Mesendoderm (in vitro differentiated cells): Measurements from ENCODE around the gene DCAF5.
A peak's percentile ranks its signal among the peaks of the same experiment; 100 is the strongest.

Experiments used
- DNase-seq: peaks from one replicate; pipeline ENCODE4 v3.0.0; 2013
- H2AK5ac ChIP-seq: 2 replicates; pipeline ENCODE4 v1.6.1; 2013; ENCODE audit warnings: low read length, inconsistent platforms
- H2BK120ac ChIP-seq: 2 replicates; pipeline ENCODE4 v1.6.1; 2013; ENCODE audit warnings: low read depth, mild to moderate bottlenecking, low read length, moderate library complexity, mixed read lengths
- H2BK15ac ChIP-seq: replicated peaks from 2 replicates; pipeline ENCODE4 v1.6.1; 2013; ENCODE audit warnings: low read depth, mild to moderate bottlenecking, moderate library complexity
- H2BK5ac ChIP-seq: 2 replicates; pipeline ENCODE4 v1.6.1; 2013; ENCODE audit warnings: low read length, inconsistent platforms
- H3K18ac ChIP-seq: 2 replicates; pipeline ENCODE4 v1.6.1; 2013; ENCODE audit warnings: mild to moderate bottlenecking, low read length, mixed read lengths
- H3K23ac ChIP-seq: one replicate; pipeline ENCODE4 v1.6.1; 2013; ENCODE audit warnings: low read length
- H3K27ac ChIP-seq: 2 replicates; pipeline ENCODE4 v1.5.1; 2013; ENCODE audit warnings: low read depth, mild to moderate bottlenecking, inconsistent platforms, low read length, moderate library complexity
- H3K27me3 ChIP-seq: 2 replicates; pipeline ENCODE4 v1.6.1; 2013; ENCODE audit warnings: low read length, control low read depth, mild to moderate bottlenecking, inconsistent platforms; ENCODE audit not compliant: insufficient read depth, poor library complexity
- H3K36me3 ChIP-seq: 2 replicates; pipeline ENCODE4 v1.6.1; 2013; ENCODE audit warnings: low read length, inconsistent platforms; ENCODE audit not compliant: control insufficient read depth, insufficient read depth
- H3K4ac ChIP-seq: one replicate; pipeline ENCODE4 v1.6.1; 2013; ENCODE audit warnings: low read depth, mild to moderate bottlenecking, low read length, moderate library complexity
- H3K4me1 ChIP-seq: 2 replicates; pipeline ENCODE4 v1.6.1; 2013; ENCODE audit warnings: low read depth, low read length, inconsistent platforms; ENCODE audit not compliant: control insufficient read depth
- H3K4me2 ChIP-seq: 2 replicates; pipeline ENCODE4 v1.6.1; 2013; ENCODE audit warnings: low read length
- H3K4me3 ChIP-seq: 2 replicates; pipeline ENCODE4 v1.5.1; 2013; ENCODE audit warnings: mild to moderate bottlenecking, low read length
- H3K56ac ChIP-seq: one replicate; pipeline ENCODE4 v1.6.1; 2013; ENCODE audit warnings: low read length
- H3K79me1 ChIP-seq: 2 replicates; pipeline ENCODE4 v1.6.1; 2013; ENCODE audit warnings: low read length, inconsistent platforms
- H3K79me2 ChIP-seq: 2 replicates; pipeline ENCODE4 v1.6.1; 2013; ENCODE audit warnings: mild to moderate bottlenecking, low read length; ENCODE audit not compliant: control insufficient read depth, insufficient read depth
- H3K9ac ChIP-seq: 2 replicates; pipeline ENCODE4 v1.6.1; 2013; ENCODE audit warnings: low read length, inconsistent platforms
- H4K5ac ChIP-seq: one replicate; pipeline ENCODE4 v1.6.1; 2013; ENCODE audit warnings: low read length
- H4K8ac ChIP-seq: one replicate; pipeline ENCODE4 v1.6.1; 2013; ENCODE audit warnings: low read depth, mild to moderate bottlenecking, control low read depth, low read length, moderate library complexity
- WGBS: extraction: QIAGEN DNeasy Blood & Tissue Kit; methylation state at CpG from one replicate; pipeline ENCODE4 v1.1.7; 2013; ENCODE audit warnings: low lambda C conversion rate, missing lambda C conversion rate; ENCODE audit not compliant: insufficient coverage; ENCODE audit errors: extremely low coverage; 5-methylcytosine and 5-hydroxymethylcytosine counted together

DCAF5 gene

DNA sequence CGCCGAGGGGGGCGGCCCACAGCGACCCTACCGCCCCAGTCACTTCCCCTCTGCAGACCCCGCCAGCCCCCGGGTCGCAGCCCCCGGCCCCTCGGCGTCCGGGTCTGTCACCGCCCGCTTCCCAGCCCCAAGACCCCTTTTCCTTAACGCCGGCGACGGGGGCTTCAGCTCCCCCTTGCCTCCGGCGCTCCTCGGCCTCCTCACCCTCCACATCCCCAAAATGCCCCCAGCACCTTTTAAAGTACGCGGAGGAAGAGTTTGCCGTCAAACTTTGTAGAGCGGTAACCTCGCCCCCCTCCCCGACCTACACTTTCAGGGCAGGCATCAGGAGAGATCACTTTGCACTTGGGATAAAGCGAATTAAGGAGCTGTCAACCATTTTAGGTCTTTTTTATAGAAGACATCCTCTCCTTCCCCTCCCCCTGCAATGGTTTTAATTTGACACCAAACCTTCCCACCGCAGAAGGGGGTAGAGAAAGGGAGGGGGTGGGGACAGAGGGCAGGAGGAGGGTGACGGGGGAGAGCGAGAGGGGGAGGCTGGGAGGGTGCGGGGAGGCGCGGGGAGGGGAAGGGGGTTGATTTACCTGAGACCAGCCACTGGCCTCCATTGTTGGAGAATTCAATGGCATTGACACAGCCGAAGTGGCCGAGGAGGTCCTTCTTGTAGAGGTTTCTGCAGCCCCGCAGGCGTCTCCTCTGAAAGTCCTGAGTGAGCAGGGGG is 578 bp downstream of the DCAF5 start:
- H3K27ac ChIP-seq, result peak overlapping the region; percentile 99
- peak overlapping the region; percentile 76 for H3K23ac ChIP-seq
- H3K79me2 ChIP-seq, result peaks cover 18% of the 10 kb centered on the region
- H3K27me3 ChIP-seq, result no peaks in the 10 kb centered on the region
- no peak overlapping the region for H4K5ac ChIP-seq
- peak overlapping the region; percentile 75 for H3K18ac ChIP-seq
- peak overlapping the region; percentile 89 for H3K4me3 ChIP-seq
- H3K9ac ChIP-seq, result peak overlapping the region; percentile 94
- peak overlapping the region; percentile 95 for H3K4ac ChIP-seq
- H3K79me1 ChIP-seq, result peaks cover 12% of the 10 kb centered on the region
- no peak overlapping the region for H2BK120ac ChIP-seq
- no CpG with 5 or more reads among the region's 38 CpGs for WGBS
- peak overlapping the region; percentile 95 for H3K56ac ChIP-seq
- peak overlapping the region; percentile 78 for H4K8ac ChIP-seq
- H3K4me2 ChIP-seq, result peak overlapping the region; percentile 69
- DNase-seq, result peak; percentile 85
- no peaks in the 10 kb centered on the region for H3K36me3 ChIP-seq
- peaks cover 2% of the 10 kb centered on the region for H3K4me1 ChIP-seq
- peak overlapping the region; percentile 72 for H2BK5ac ChIP-seq
- H2BK15ac ChIP-seq, result no peak overlapping the region
- H2AK5ac ChIP-seq, result no peak overlapping the region

- peak overlapping the region; percentile 64 for H3K4ac ChIP-seq
- no peaks in the 10 kb centered on the region for H3K27me3 ChIP-seq
- peak overlapping the region; percentile 89 for H3K4me3 ChIP-seq
- H4K5ac ChIP-seq, result no peak overlapping the region
- no peak overlapping the region for H2BK15ac ChIP-seq
- peak overlapping the region; percentile 42 for H2BK5ac ChIP-seq
- H3K9ac ChIP-seq, result peak overlapping the region; percentile 94
- peaks cover 12% of the 10 kb centered on the region for H3K79me1 ChIP-seq
- no peaks in the 10 kb centered on the region for H3K36me3 ChIP-seq
- peak; percentile 88 for DNase-seq
- H3K56ac ChIP-seq, result peak overlapping the region; percentile 95
- peak overlapping the region; percentile 78 for H4K8ac ChIP-seq
- H2BK120ac ChIP-seq, result peak overlapping the region; percentile 17
- peaks cover 2% of the 10 kb centered on the region for H3K4me1 ChIP-seq
- no peak overlapping the region for H2AK5ac ChIP-seq
- no peak overlapping the region for H3K23ac ChIP-seq
- peak overlapping the region; percentile 99 for H3K27ac ChIP-seq
- peak overlapping the region; percentile 86 for H3K4me2 ChIP-seq
- WGBS, result no CpG with 5 or more reads among the region's 57 CpGs
- H3K79me2 ChIP-seq, result peaks cover 18% of the 10 kb centered on the region
- H3K18ac ChIP-seq, result peak overlapping the region; percentile 75
Measured at GRCh38 chr14:69151458-69152180, 1.3 kb downstream of the DCAF5 start.

DNA sequence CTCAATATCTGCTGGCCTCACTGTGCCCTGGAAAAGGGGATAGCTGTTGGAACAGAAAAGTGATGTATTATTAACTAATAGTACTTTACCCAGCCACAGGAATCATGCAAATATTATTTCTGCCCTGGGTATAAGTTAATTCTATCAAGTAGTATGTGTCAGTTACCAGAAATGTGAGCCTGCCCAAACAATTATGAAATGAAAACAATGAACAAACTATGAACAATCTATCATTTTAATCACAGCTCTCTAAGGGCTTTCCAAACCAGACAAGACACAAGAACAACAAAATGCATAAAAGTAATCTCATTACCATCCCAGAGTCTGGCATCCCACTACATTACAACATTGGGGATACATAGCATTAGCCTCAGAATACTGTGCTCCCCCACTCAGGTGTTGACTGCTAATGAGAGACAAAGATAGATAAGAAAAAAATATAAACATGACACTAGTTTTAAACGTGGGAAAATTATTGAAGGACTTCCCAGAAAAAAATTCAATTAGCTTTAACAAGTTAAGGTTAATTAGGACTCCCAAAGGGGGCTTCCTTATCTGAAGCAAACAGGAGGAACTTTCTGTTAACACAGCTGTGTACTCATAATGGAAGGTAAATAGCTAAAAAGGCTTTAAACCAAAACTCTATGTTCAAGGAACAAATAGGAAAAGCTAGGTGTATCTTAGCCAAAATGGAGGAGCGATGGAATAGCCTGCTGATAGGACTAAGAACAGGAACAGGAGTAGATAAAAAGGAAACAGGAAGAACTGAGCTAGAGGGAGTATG is 3.3 kb downstream of the DCAF5 start:
- Histone ChIP-seq H3K23ac (no peak overlapping the region), H3K4me2 (no peak overlapping the region), H2BK15ac (no peak overlapping the region), H3K27ac (no peak overlapping the region), H3K56ac (no peak overlapping the region), H4K5ac (no peak overlapping the region), H3K4me3 (no peak overlapping the region), H3K79me1 (peaks cover 13% of the 10 kb centered on the region), H3K27me3 (no peaks in the 10 kb centered on the region), H2BK120ac (no peak overlapping the region), H3K36me3 (no peaks in the 10 kb centered on the region), H3K18ac (no peak overlapping the region), H2AK5ac (no peak overlapping the region), H3K79me2 (peaks cover 21% of the 10 kb centered on the region), H3K9ac (no peak overlapping the region), H3K4me1 (peaks cover 2% of the 10 kb centered on the region), H4K8ac (no peak overlapping the region), H2BK5ac (no peak overlapping the region), H3K4ac (no peak overlapping the region)
- DNase-seq, result no peak
- no CpG with 5 or more reads among the region's 2 CpGs for WGBS

DNA sequence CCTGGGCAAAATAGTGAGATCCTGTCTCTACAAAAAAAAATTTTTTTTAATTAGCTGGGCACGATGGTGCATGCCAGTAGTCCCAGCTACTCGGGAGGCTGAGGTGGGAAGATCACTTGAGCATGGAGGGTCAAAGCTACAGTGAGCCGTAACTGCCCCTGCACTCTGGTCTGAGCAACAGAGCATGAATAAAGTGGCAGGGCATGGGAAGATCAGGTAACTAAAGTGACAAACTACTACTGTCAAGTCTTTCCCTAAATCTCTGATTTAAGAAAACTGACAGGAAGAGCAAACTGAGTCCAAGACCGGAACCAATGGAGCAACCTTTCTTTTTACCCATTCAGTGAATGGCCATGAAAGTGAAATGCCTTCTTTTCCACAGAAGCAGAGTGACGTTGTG is 10.8 kb downstream of the DCAF5 start:
- H3K56ac ChIP-seq, result peak overlapping the region; percentile 56
- H2BK15ac ChIP-seq, result no peak overlapping the region
- no peak overlapping the region for H4K5ac ChIP-seq
- no peak overlapping the region for H2AK5ac ChIP-seq
- no peak overlapping the region for H3K23ac ChIP-seq
- H3K4me2 ChIP-seq, result no peak overlapping the region
- no peaks in the 10 kb centered on the region for H3K36me3 ChIP-seq
- H3K4me1 ChIP-seq, result peaks cover 7% of the 10 kb centered on the region
- no peak overlapping the region for H2BK120ac ChIP-seq
- H3K18ac ChIP-seq, result no peak overlapping the region
- H3K79me1 ChIP-seq, result peaks cover 11% of the 10 kb centered on the region
- H3K4me3 ChIP-seq, result no peak overlapping the region
- no peak overlapping the region for H3K4ac ChIP-seq
- no CpG with 5 or more reads among the region's 5 CpGs for WGBS
- H3K27me3 ChIP-seq, result no peaks in the 10 kb centered on the region
- peak overlapping the region; percentile 29 for H3K27ac ChIP-seq
- no peak for DNase-seq
- peaks cover 6% of the 10 kb centered on the region for H3K79me2 ChIP-seq
- H4K8ac ChIP-seq, result no peak overlapping the region
- H2BK5ac ChIP-seq, result no peak overlapping the region
- H3K9ac ChIP-seq, result no peak overlapping the region

- no peak overlapping the region for H3K9ac ChIP-seq
- H4K5ac ChIP-seq, result no peak overlapping the region
- H3K4me2 ChIP-seq, result no peak overlapping the region
- no peak overlapping the region for H3K4ac ChIP-seq
- no peak overlapping the region for H3K27ac ChIP-seq
- no peak overlapping the region for H3K56ac ChIP-seq
- no peak overlapping the region for H2BK15ac ChIP-seq
- no peak overlapping the region for H3K18ac ChIP-seq
- no peak overlapping the region for H2BK120ac ChIP-seq
- peaks cover 6% of the 10 kb centered on the region for H3K79me2 ChIP-seq
- H3K4me1 ChIP-seq, result peaks cover 7% of the 10 kb centered on the region
- H3K79me1 ChIP-seq, result peaks cover 11% of the 10 kb centered on the region
- no peak overlapping the region for H3K4me3 ChIP-seq
- no peak overlapping the region for H2BK5ac ChIP-seq
- H4K8ac ChIP-seq, result no peak overlapping the region
- no peaks in the 10 kb centered on the region for H3K27me3 ChIP-seq
- H3K23ac ChIP-seq, result no peak overlapping the region
- no peaks in the 10 kb centered on the region for H3K36me3 ChIP-seq
- no CpG with 5 or more reads among the region's 1 CpG for WGBS
- H2AK5ac ChIP-seq, result no peak overlapping the region
- peak; percentile 60 for DNase-seq
Measured at GRCh38 chr14:69141550-69141949, 11.4 kb downstream of the DCAF5 start.
